ENCODE results near the gene FGFBP2.

DNA sequence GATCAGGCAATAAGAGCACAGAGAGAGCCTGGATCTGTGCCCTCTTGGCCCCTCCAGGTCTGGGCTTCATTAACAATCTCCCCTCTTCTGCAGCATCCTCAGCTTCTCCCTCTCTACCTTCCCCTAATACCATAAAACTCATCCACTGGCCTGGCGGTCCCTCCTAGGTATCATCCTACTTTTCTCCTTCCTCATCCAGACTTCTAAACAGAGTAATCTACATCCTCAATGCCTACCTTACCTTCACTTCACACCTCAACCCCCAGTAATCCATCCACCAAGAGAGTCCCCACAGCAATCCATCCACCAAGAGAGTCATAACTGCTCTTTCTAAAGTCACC lies 41.4 kb downstream of the FGFBP2 start:
- TF ChIP-seq, protein P1, sequence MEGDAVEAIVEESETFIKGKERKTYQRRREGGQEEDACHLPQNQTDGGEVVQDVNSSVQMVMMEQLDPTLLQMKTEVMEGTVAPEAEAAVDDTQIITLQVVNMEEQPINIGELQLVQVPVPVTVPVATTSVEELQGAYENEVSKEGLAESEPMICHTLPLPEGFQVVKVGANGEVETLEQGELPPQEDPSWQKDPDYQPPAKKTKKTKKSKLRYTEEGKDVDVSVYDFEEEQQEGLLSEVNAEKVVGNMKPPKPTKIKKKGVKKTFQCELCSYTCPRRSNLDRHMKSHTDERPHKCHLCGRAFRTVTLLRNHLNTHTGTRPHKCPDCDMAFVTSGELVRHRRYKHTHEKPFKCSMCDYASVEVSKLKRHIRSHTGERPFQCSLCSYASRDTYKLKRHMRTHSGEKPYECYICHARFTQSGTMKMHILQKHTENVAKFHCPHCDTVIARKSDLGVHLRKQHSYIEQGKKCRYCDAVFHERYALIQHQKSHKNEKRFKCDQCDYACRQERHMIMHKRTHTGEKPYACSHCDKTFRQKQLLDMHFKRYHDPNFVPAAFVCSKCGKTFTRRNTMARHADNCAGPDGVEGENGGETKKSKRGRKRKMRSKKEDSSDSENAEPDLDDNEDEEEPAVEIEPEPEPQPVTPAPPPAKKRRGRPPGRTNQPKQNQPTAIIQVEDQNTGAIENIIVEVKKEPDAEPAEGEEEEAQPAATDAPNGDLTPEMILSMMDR (IDR thresholded peaks at IDR 0.05; ENCODE audit: insufficient read depth, low read length), result no peak
- TF ChIP-seq POLR2AphosphoS5 (IDR thresholded peaks at IDR 0.05; ENCODE audit: low read depth) (no peak), SPI1 (IDR thresholded peaks at IDR 0.05; ENCODE audit: borderline replicate concordance, low read depth) (no peak), GABPA (IDR thresholded peaks at IDR 0.05; ENCODE audit: low read depth) (no peak)
- TF ChIP-seq, protein P2, sequence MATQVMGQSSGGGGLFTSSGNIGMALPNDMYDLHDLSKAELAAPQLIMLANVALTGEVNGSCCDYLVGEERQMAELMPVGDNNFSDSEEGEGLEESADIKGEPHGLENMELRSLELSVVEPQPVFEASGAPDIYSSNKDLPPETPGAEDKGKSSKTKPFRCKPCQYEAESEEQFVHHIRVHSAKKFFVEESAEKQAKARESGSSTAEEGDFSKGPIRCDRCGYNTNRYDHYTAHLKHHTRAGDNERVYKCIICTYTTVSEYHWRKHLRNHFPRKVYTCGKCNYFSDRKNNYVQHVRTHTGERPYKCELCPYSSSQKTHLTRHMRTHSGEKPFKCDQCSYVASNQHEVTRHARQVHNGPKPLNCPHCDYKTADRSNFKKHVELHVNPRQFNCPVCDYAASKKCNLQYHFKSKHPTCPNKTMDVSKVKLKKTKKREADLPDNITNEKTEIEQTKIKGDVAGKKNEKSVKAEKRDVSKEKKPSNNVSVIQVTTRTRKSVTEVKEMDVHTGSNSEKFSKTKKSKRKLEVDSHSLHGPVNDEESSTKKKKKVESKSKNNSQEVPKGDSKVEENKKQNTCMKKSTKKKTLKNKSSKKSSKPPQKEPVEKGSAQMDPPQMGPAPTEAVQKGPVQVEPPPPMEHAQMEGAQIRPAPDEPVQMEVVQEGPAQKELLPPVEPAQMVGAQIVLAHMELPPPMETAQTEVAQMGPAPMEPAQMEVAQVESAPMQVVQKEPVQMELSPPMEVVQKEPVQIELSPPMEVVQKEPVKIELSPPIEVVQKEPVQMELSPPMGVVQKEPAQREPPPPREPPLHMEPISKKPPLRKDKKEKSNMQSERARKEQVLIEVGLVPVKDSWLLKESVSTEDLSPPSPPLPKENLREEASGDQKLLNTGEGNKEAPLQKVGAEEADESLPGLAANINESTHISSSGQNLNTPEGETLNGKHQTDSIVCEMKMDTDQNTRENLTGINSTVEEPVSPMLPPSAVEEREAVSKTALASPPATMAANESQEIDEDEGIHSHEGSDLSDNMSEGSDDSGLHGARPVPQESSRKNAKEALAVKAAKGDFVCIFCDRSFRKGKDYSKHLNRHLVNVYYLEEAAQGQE (IDR thresholded peaks at IDR 0.05; ENCODE audit: insufficient replicate concordance, low read depth), result no peak

Data from HL-60 (cell line).